C4-2B (cell line): Measurements from ENCODE around the gene CMIP.

Experiments used
- H3K27ac ChIP-seq: fragments of 450-650 bp; 2 replicates; pipeline ENCODE4 v1.5.1; 2017
- ZFX ChIP-seq: fragments of 450-650 bp; IDR thresholded peaks from 2 replicates; pipeline ENCODE4 v1.6.1; 2017
- TF ChIP-seq, protein P1 (sequence below): fragments of 450-650 bp; conservative IDR thresholded peaks from 2 replicates; pipeline ENCODE4 v1.5.1; 2017; ENCODE audit warnings: mild to moderate bottlenecking

Gene CMIP

DNA sequence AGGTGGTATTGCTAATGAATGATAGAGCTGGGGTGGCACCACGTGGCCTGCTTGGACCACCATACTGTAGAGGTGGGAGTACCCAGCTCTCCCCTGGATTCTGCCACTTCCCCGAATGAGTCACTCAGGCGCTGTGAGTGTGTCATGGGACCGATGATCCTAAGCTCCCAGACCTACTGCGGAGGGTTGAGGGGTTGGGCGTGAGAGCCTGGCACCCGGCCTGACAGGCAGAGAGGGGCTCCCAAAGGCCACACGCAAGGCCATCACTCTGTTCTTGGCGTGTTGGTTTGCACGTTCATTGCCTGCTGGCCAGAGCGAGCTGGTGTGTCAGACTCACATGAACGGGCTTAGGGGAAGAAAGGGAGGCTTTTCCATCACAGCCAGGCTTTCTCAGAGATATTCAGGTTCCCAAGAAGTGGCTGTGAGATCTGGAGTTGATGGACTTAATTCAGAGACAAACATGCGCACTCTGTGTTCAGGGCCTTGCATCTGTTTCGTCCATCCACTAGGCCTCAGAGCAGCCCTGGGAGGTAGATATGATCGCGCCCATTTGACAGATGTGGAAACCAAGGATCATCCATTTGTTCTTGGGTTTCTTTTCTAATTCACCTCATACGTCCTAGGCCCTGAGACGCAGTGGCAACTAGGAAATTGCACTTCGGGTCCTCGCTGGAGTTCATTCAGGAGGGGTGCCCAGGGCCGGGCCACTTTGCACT, 41.4 kb downstream of the CMIP start:
- no peak overlapping the region for H3K27ac ChIP-seq
- TF ChIP-seq, protein P1, sequence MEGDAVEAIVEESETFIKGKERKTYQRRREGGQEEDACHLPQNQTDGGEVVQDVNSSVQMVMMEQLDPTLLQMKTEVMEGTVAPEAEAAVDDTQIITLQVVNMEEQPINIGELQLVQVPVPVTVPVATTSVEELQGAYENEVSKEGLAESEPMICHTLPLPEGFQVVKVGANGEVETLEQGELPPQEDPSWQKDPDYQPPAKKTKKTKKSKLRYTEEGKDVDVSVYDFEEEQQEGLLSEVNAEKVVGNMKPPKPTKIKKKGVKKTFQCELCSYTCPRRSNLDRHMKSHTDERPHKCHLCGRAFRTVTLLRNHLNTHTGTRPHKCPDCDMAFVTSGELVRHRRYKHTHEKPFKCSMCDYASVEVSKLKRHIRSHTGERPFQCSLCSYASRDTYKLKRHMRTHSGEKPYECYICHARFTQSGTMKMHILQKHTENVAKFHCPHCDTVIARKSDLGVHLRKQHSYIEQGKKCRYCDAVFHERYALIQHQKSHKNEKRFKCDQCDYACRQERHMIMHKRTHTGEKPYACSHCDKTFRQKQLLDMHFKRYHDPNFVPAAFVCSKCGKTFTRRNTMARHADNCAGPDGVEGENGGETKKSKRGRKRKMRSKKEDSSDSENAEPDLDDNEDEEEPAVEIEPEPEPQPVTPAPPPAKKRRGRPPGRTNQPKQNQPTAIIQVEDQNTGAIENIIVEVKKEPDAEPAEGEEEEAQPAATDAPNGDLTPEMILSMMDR = no peak
- TF ChIP-seq ZFX = no peak

DNA sequence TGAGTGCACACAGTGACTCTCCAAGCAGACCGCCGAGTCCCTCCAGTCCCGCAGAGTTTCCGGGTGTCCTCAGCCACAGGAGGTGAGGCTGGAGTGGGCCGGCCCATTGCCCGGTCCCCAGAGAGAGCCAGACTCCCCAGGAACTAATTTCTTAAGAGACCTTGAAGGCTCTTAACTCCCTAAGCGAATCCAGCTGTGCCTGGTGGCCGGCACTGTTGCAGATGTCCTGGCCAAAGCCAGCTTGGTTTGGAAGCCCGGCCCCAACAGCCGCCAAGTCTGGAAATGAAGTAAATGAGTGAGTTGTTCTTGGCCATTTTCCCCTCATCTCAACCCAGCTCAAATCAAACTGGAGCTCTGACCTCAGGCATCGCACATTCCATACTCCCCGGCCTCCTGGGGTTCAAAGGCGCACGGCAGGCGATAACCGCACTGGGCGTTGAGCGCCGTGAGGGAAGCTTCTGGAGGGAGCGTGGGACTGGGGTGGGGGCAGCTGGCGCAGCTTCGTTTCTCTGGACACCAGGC, 42.0 kb downstream of the CMIP start:
- H3K27ac ChIP-seq = no peak overlapping the region

DNA sequence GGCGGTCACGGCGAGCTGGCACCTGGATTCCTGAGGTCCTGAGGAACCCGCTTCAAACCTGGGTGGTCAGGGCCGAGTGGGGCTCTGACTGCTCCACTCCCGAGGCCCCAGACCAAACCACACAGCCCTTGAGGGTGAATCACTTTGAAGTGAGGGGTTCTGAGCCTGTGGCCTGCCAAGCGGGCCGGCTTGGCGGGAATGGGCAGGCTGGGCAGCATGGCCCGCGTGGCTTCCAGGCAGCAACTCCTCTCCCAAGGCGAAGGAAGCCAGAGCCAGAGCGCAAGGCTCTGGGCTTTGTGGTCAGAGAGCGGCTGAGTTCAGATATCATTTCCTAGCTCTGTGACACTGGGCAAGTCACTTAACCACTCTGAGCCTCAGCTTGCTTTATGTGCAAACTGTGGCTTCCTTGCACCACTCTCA, 42.7 kb downstream of the CMIP start:
- no peak overlapping the region for H3K27ac ChIP-seq
- TF ChIP-seq, protein P1 = no peak
- TF ChIP-seq ZFX = no peak

More for the DNA sequence above, 42.0 kb downstream of the CMIP start:
- TF ChIP-seq ZFX = no peak
- TF ChIP-seq, protein P1 = no peak

DNA sequence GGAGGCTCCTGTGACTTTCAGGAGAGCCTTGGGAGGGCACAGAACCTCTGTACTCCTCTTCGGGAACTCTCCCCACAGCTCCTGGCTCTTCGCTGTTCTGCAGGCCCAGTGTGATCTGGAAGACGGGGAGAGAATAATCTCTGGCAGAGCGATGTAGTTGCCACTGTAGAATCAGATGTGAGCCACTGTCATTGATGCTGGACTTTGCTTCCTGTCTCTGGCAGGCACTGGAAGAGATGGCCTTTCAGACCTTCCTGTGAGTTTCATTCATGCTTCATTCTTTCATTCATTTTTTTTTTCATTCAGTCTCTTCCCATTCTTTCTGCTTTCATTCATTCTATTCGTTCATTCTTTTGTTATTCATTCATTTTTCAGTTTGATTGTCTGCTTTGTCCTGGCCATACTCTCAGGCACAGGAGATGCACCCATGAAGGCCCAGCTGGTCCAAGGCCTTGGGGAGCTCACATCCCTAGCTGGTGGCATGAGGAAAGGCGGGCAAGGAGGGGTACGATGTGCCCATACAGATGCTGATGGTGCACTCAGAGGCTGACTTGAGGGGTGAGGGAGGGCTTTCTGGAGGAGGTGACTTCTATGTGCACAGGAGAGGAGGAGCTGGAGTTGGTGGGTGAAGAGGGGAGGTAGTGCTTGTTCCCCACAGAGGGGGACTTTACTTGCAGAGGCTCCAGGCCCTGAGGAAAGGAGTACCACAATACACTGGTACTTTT, 44.2 kb downstream of the CMIP start:
- H3K27ac ChIP-seq = no peak overlapping the region
- TF ChIP-seq, protein P1 = no peak
- TF ChIP-seq ZFX = no peak

DNA sequence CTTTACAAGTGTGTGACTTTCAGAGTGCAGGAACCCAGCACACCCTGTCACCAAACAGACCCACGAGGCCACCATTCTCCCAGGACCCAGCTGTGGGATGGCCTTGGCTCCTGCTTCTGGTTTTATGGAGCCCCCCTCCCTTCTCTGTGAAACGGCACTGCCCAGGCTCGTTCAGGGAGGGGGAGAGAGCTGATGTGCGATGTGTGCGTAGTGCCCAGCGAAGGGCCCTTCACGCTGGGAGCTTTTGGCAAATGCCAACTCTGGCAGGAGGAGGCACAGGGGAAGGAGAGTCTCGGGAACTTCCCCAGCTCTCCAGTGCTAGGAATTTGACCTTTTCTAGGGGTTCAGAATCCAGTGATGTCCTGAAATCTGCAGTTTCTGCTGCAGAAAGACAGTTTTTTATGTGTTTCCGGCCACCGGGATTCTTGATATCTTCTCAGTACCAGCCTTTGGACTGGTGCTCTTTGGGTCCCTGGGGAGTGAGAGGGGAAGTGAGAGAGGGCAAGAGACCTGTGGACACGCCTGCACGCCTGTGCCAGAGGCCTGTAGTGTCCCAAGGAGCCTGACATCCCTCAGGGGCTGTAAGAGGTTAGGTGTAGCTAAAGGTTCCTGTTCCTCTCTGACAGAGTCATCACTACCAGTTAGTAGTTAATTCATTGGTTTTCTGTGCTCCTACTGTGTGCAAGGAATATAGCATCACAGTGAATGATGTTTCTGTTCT, 45.1 kb downstream of the CMIP start:
- TF ChIP-seq ZFX = no peak
- TF ChIP-seq, protein P1 = no peak
- H3K27ac ChIP-seq = no peak overlapping the region

DNA sequence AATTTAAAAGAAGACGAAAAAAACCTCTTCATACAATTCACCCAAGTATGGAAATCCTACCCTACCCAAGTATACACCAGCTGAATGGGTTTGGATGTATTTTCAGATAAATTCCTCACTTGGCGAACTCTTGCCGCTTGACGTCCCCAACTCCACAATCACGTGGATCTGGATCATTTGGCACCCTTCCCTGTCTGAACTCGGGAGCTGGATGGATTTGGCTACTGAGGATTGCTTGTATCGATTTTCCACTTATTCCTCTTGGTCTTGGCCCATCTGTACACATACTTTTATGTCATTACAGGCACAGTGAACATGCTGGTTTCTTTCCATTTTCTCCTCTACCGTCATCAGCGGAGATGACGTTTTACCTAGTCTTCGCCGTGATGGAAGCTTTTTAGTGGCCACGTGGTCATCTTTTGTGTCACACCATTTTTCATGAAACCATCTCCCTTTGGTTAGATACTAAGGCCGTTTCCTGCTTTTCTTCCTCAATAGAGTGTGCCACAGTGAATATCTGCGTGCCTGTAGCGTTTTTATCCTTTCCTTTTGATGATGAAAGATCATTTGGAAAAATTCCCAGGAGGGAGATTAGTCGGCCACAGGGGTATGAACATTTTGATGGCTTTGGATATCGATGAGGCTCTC, 47.1 kb downstream of the CMIP start:
- H3K27ac ChIP-seq = no peak overlapping the region
- no peak for TF ChIP-seq ZFX
- TF ChIP-seq, protein P1 = no peak
